ENCODE measurements around the gene KLHL1. TPM values are rescaled to one million over a fixed set of nuclear protein-coding genes. Genes with fewer than 3 reads are reported as not detected.

Gene KLHL1
- polyA plus RNA-seq, 1 of the 3 experiments (the other 2 are of a cell fraction) = not detected

- no peak overlapping the region for H3K9ac ChIP-seq
- no peak for DNase-seq
- no peaks in the 10 kb centered on the region for H3K4me1 ChIP-seq (ENCODE audit: control insufficient read depth in 1 of 2, insufficient read depth in 2 of 2, low read depth in 1 of 2, low read length in 1 of 2)
- H3K27ac ChIP-seq (ENCODE audit: low read depth in 2 of 2, low read length in 1 of 2) = no peak overlapping the region
- WGBS (ENCODE audit: low lambda C conversion rate) = 8% methylated on average over 2 of the region's 2 CpGs
- H3K9me3 ChIP-seq = no peaks in the 10 kb centered on the region
- no peaks in the 10 kb centered on the region for H3K27me3 ChIP-seq (ENCODE audit: insufficient read depth)
- no peaks in the 10 kb centered on the region for H3F3A ChIP-seq (replicated peaks; ENCODE audit: insufficient read depth)
- H3K79me2 ChIP-seq (ENCODE audit: insufficient read depth) = no peaks in the 10 kb centered on the region
- TF ChIP-seq TCF12 (IDR thresholded peaks at IDR 0.05) = no peak
- TF ChIP-seq EZH2phosphoT487 (IDR thresholded peaks at IDR 0.05; ENCODE audit: borderline replicate concordance, low read depth) = no peak
- ChIA-PET CTCF (no interaction called here), POLR2A (no interaction called here)
- no peak overlapping the region for H2AFZ ChIP-seq (ENCODE audit: low read depth)
- H3K4me2 ChIP-seq = no peak overlapping the region
- no peaks in the 10 kb centered on the region for H3K36me3 ChIP-seq (replicated peaks in 1 of 2; ENCODE audit: control insufficient read depth in 1 of 2, insufficient read depth in 2 of 2, low read length in 1 of 2)
- no peak overlapping the region for H3K4me3 ChIP-seq (ENCODE audit: low read depth in 2 of 2, low read length in 1 of 2)
- no peaks in the 10 kb centered on the region for H4K20me1 ChIP-seq (ENCODE audit: insufficient read depth)
- no peaks in the 10 kb centered on the region for H3K9me2 ChIP-seq
These were observed 195.6 kb downstream of the KLHL1 start for GRCh38 chr13:69912630-69913029.

DNA sequence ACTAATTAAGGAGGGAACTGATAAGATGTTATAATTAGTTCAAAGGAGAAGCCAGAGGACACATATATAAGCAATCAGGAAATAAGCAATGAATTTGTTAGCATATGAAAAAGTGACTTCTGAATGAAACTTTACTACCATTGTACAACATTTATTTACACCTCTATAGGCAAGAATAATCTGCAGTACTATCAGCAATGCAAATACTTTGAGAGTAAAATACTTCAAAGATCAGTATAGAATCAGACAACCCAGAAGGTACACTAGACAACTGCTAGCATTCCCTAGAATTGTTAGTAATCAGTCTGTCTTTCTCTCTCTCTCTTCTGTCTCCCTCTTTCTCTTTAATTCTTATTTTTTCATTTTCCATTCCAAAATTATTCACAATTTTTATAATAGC is 197.5 kb downstream of the KLHL1 start:
- Histone ChIP-seq H3K79me2 (ENCODE audit: insufficient read depth) (no peaks in the 10 kb centered on the region), H4K20me1 (ENCODE audit: insufficient read depth) (no peaks in the 10 kb centered on the region), H3K36me3 (replicated peaks in 1 of 2; ENCODE audit: control insufficient read depth in 1 of 2, insufficient read depth in 2 of 2, low read length in 1 of 2) (no peaks in the 10 kb centered on the region), H3K27me3 (ENCODE audit: insufficient read depth) (no peaks in the 10 kb centered on the region), H3K27ac (ENCODE audit: low read depth in 2 of 2, low read length in 1 of 2) (no peak overlapping the region), H3K9me2 (no peaks in the 10 kb centered on the region), H3K4me2 (no peak overlapping the region), H3K9ac (no peak overlapping the region), H2AFZ (ENCODE audit: low read depth) (no peak overlapping the region), H3K4me3 (ENCODE audit: low read depth in 2 of 2, low read length in 1 of 2) (no peak overlapping the region), H3K4me1 (ENCODE audit: control insufficient read depth in 1 of 2, insufficient read depth in 2 of 2, low read depth in 1 of 2, low read length in 1 of 2) (no peaks in the 10 kb centered on the region), H3F3A (replicated peaks; ENCODE audit: insufficient read depth) (no peaks in the 10 kb centered on the region), H3K9me3 (no peaks in the 10 kb centered on the region)
- ChIA-PET POLR2A (no interaction called here), CTCF (no interaction called here)
- no peak for TF ChIP-seq REST (IDR thresholded peaks at IDR 0.05; ENCODE audit: low read depth, low read length)
- TF ChIP-seq JUND (IDR thresholded peaks at IDR 0.05) = no peak
- no peak for TF ChIP-seq NFIC (IDR thresholded peaks at IDR 0.05; ENCODE audit: borderline replicate concordance)
- TF ChIP-seq EP300 (IDR thresholded peaks at IDR 0.05; ENCODE audit: borderline replicate concordance in 1 of 2, low read depth in 1 of 2, low read length in 1 of 2) = no peak
- no peak for TF ChIP-seq TEAD4 (IDR thresholded peaks at IDR 0.05; ENCODE audit: borderline replicate concordance, insufficient read depth)
- no peak for TF ChIP-seq GABPA (IDR thresholded peaks at IDR 0.05; ENCODE audit: low read depth)
- no peak for TF ChIP-seq MEF2A (IDR thresholded peaks at IDR 0.05; ENCODE audit: borderline replicate concordance, low read depth)
- no peak for TF ChIP-seq MXI1 (IDR thresholded peaks at IDR 0.05; ENCODE audit: low read depth, low read length)
- no peak for TF ChIP-seq GATA2 (CRISPR knock-in tag; IDR thresholded peaks at IDR 0.05)
- TF ChIP-seq, protein P1, sequence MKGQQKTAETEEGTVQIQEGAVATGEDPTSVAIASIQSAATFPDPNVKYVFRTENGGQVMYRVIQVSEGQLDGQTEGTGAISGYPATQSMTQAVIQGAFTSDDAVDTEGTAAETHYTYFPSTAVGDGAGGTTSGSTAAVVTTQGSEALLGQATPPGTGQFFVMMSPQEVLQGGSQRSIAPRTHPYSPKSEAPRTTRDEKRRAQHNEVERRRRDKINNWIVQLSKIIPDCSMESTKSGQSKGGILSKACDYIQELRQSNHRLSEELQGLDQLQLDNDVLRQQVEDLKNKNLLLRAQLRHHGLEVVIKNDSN (IDR thresholded peaks at IDR 0.05; ENCODE audit: borderline replicate concordance, low read depth) = no peak
- DNase-seq = no peak
